ENCODE results near the gene ADAMTS19. TPM values are rescaled to one million over a fixed set of nuclear protein-coding genes. Genes with fewer than 3 reads are reported as not detected.

Gene ADAMTS19
- total and polyA plus RNA-seq, 2 of the 8 experiments (the other 6 are each of a cell fraction or from before 2014, with no cell fraction given), result 17.3 to 28.8 TPM

- no peak for TF ChIP-seq JUND (IDR thresholded peaks at IDR 0.05; ENCODE audit: low read length)
- TF ChIP-seq SIRT6 (IDR thresholded peaks at IDR 0.05; ENCODE audit: low read length), result no peak
- TF ChIP-seq JUN (IDR thresholded peaks at IDR 0.05; ENCODE audit: low read depth, low read length), result no peak
- TF ChIP-seq CHD1 (IDR thresholded peaks at IDR 0.05; ENCODE audit: low read depth, low read length), result no peak; the same call in 1 of the 2 replicates
- TF ChIP-seq NRF1 (IDR thresholded peaks at IDR 0.05; ENCODE audit: low read depth, low read length), result no peak
- no peak for TF ChIP-seq CBX8 (IDR thresholded peaks at IDR 0.05; ENCODE audit: borderline replicate concordance, low read depth, low read length)
- TF ChIP-seq SP2 (IDR thresholded peaks at IDR 0.05; ENCODE audit: low read length), result no peak
- no peak for TF ChIP-seq SP4 (IDR thresholded peaks at IDR 0.05; ENCODE audit: low read length)
- peak; percentile 61 for TF ChIP-seq TAF7 (optimal IDR thresholded peaks at IDR 0.05; ENCODE audit: borderline replicate concordance, low read depth, low read length)
- TF ChIP-seq HDAC6 (IDR thresholded peaks at IDR 0.05; ENCODE audit: low read depth, low read length), result no peak
- TF ChIP-seq TAF1 (IDR thresholded peaks at IDR 0.05; ENCODE audit: low read depth, low read length), result peak; percentile 60; the same call in 1 of the 2 replicates
- TF ChIP-seq TCF12 (IDR thresholded peaks at IDR 0.05; ENCODE audit: low read depth, low read length), result no peak
- no peak for TF ChIP-seq CBX5 (IDR thresholded peaks at IDR 0.05; ENCODE audit: low read depth, low read length)
Measured at GRCh38 chr5:129459777-129460671, at the start of gene ADAMTS19 (continued).
